Skeletal muscle tissue (tissue), 4 donors: ENCODE measurements around the gene CRY2. TPM values are rescaled to one million over a fixed set of nuclear protein-coding genes. Genes with fewer than 3 reads are reported as not detected.

ENCODE experiments used
- H3K27ac ChIP-seq: one replicate; pipeline ENCODE4 v1.7.0; 2013; ENCODE audit warnings: mild to moderate bottlenecking, low read depth, low read length, inconsistent platforms
- H3K27me3 ChIP-seq, 3 donors: one replicate each; pipeline ENCODE4 v1.7.0; 2013; ENCODE audit warnings: low read length in 3 of 3; ENCODE audit not compliant: control insufficient read depth in 3 of 3, insufficient read depth in 3 of 3
- H3K36me3 ChIP-seq, 3 donors: one replicate each; pipeline ENCODE4 v1.7.0; 2013; ENCODE audit warnings: low read length in 3 of 3; ENCODE audit not compliant: control insufficient read depth in 3 of 3, insufficient read depth in 3 of 3
- H3K4me1 ChIP-seq, 3 donors: one replicate each; pipeline ENCODE4 v1.7.0; 2013; ENCODE audit warnings: low read length in 3 of 3, mild to moderate bottlenecking in 3 of 3; ENCODE audit not compliant: control insufficient read depth in 3 of 3, insufficient read depth in 3 of 3
- H3K4me3 ChIP-seq, 3 donors: one replicate each; pipeline ENCODE4 v1.7.0; 2013; ENCODE audit warnings: low read length in 3 of 3
- H3K9ac ChIP-seq, 3 donors: one replicate each; pipeline ENCODE4 v1.7.0; 2013; ENCODE audit warnings: low read length in 3 of 3, mild to moderate bottlenecking in 3 of 3, moderate library complexity in 2 of 3, low read depth in 1 of 3
- H3K9me3 ChIP-seq, 3 donors: one replicate each; pipeline ENCODE4 v1.7.0; 2013; ENCODE audit warnings: low read length in 3 of 3; ENCODE audit not compliant: control insufficient read depth in 3 of 3
- total RNA-seq: library from RNA; depleted of rRNA; stranded (reverse); fragments of >200 nt; gene quantifications from one replicate; pipeline ENCODE4 v1.2.3, GENCODE V29; 2014
- donor health status: Osteomylitis.

CRY2 gene
- 37.6 TPM for total RNA-seq

DNA sequence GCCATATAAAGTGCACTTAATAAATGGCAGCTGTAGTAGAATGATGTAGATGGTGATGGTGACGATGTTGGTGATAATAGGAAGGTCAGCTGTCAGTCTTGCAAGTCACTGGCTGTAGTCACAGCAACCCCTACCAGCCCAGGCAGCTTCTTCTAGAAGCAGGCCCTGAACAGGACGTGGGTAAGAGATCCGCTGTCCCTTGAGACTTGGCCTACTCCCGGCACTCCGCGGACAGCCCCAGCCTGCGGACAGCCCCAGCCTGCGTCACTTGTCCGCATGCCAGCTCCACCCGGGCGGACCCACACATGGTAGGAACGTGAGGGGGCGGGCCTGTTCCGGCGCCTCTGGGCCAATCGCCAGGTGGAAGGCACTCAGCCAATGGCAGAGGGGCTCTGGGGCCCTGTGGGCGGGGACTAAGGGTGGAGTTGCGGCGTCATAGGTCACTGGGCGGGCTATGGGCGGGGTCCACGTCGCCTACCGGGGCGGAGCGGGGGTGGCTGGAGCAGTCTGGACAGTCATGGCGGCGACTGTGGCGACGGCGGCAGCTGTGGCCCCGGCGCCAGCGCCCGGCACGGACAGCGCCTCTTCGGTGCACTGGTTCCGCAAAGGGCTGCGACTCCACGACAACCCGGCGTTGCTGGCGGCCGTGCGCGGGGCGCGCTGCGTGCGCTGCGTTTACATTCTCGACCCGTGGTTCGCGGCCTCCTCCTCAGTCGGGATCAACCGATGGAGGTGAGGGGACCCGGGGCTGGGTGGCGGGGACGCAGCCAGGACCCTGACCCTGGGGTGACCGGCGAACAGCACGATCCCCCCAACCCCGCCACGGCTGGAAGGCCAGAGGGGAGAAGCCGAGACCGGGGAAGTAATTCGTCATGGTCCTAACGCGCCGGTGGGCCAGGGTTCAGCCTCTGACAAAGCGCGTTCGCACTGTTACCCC lies at the start of gene CRY2:
TSS of gene CRY2 (plus strand) at position 502 of the 937 bp plus-strand sequence. CDS start at position 518, 16 bp downstream.
- Histone ChIP-seq H3K4me1 (peaks cover 52 to 63% (median 53%) of the 10 kb centered on the region in 3 donors), H3K27ac (peak within 1 kb of the TSS; percentile 99), H3K9me3 (no peaks in the 10 kb centered on the region), H3K4me3 (peak within 1 kb of the TSS; percentile 96 to 99 (median 98)), H3K36me3 (no peaks in the 10 kb centered on the region), H3K9ac (peak within 1 kb of the TSS; percentile 98 to 99 (median 99)), H3K27me3 (no peaks in the 10 kb centered on the region)

DNA sequence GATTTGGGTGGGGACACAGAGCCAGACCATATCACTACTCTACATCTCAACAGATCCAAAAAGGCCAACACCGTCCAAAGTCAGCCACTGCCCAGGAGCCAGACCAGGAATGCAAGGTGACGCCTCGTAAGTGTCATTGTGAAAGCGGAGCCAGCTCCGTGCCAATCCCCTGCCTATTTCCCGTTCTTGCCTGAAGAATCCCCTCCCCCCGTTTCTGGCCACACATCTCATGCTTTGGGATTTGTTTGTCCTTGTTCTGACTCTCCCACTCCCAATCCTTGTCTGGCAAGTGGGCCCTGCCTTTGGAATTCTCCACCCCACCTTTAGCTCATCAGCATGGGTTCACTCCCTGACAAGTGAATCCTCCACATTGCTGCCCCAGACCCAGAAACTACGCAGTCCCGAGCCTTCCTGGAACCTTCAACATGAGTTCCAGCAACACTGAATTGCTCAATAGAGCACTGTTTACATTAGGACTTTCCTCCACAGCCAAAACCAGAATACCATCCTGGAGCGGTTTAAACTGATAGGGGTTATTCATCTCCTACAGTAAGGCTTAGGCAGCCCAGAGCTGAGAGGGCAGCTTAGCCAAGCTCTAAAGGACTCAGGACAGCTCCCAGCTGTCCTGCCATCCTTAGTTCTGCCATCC lies 48.4 kb upstream of the CRY2 start:
- Histone ChIP-seq H3K9ac (no peak overlapping the region), H3K27me3 (no peaks in the 10 kb centered on the region), H3K36me3 (no peaks in the 10 kb centered on the region), H3K27ac (no peak overlapping the region), H3K4me3 (no peak overlapping the region), H3K9me3 (no peaks in the 10 kb centered on the region), H3K4me1 (peaks cover 0 to 5% (median 0%) of the 10 kb centered on the region in 3 donors)

GRCh38 chr11:45799562-45799961 lies 47.7 kb upstream of the CRY2 start:
- H3K36me3 ChIP-seq = no peaks in the 10 kb centered on the region
- H3K9me3 ChIP-seq = no peaks in the 10 kb centered on the region
- no peaks in the 10 kb centered on the region for H3K27me3 ChIP-seq
- no peak overlapping the region for H3K4me3 ChIP-seq
- H3K27ac ChIP-seq = no peak overlapping the region
- H3K9ac ChIP-seq = no peak overlapping the region
- H3K4me1 ChIP-seq = peaks cover 0 to 7% (median 0%) of the 10 kb centered on the region in 3 donors

GRCh38 chr11:45800261-45800660 lies 47.0 kb upstream of the CRY2 start:
- Histone ChIP-seq H3K36me3 (no peaks in the 10 kb centered on the region), H3K4me1 (peaks cover 0 to 8% (median under 1%) of the 10 kb centered on the region in 3 donors), H3K9ac (no peak overlapping the region), H3K27me3 (no peaks in the 10 kb centered on the region), H3K9me3 (no peaks in the 10 kb centered on the region), H3K27ac (no peak overlapping the region), H3K4me3 (no peak overlapping the region)

GRCh38 chr11:45801723-45802315 lies 45.5 kb upstream of the CRY2 start:
- no peak overlapping the region for H3K4me3 ChIP-seq
- H3K4me1 ChIP-seq = peaks cover 14 to 24% (median 15%) of the 10 kb centered on the region in 3 donors
- peaks cover 0 to 3% (median 0%) of the 10 kb centered on the region in 3 donors for H3K36me3 ChIP-seq
- no peak overlapping the region for H3K9ac ChIP-seq
- no peaks in the 10 kb centered on the region for H3K27me3 ChIP-seq
- H3K27ac ChIP-seq = no peak overlapping the region
- H3K9me3 ChIP-seq = no peaks in the 10 kb centered on the region

GRCh38 chr11:45802531-45803317 lies 44.6 kb upstream of the CRY2 start:
- Histone ChIP-seq H3K27me3 (no peaks in the 10 kb centered on the region), H3K36me3 (peaks cover 0 to 3% (median 0%) of the 10 kb centered on the region in 3 donors), H3K9me3 (no peaks in the 10 kb centered on the region), H3K9ac (no peak overlapping the region), H3K4me1 (peaks cover 23 to 31% (median 24%) of the 10 kb centered on the region in 3 donors), H3K27ac (no peak overlapping the region), H3K4me3 (no peak overlapping the region)

- Histone ChIP-seq H3K36me3 (peaks cover 0 to 4% (median 3%) of the 10 kb centered on the region in 3 donors), H3K4me1 (peaks cover 27 to 37% (median 33%) of the 10 kb centered on the region in 3 donors), H3K9me3 (no peaks in the 10 kb centered on the region), H3K4me3 (peak overlapping the region; percentile 80 to 93 (median 90)), H3K27me3 (no peaks in the 10 kb centered on the region), H3K9ac (peak overlapping the region; percentile 70 to 86 (median 81)), H3K27ac (peak overlapping the region; percentile 81)
Measured at GRCh38 chr11:45803971-45804760, 43.1 kb upstream of the CRY2 start.

DNA sequence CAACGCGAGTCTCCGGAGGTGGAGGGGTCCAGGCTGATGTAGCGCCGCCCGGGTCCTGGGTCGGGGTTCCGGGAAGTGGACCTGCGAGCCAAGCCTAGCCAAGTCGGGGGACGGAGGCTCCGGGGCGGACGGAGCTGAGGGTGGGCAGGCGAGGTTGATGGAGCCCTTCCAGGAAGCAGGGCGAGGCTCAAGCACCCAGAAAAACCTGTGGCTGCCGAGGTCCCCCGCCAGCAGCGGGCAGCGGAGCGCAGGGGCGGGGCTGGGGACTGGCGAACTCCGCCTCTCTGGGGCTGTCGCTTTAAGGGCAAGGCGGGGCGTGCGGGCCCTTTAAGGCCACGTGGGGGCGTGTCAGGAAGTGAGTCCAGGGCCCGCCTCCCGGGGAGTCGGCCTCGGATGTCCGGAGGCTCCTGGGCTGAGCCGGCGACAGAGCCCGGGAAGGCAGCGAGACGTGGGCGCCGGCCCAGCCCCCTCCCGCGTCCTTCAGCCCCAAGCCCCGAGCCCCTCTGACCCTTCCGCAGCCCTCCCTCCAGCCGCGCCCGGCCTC lies 42.4 kb upstream of the CRY2 start, which contains the start of gene SLC35C1:
TSS of gene SLC35C1 (plus strand) at position 389 of the 544 bp plus-strand sequence. CDS start 653 bp downstream, outside the sequence.
- peak within 1 kb of the TSS; percentile 84 to 86 (median 86) for H3K9ac ChIP-seq
- H3K4me3 ChIP-seq = peak within 1 kb of the TSS; percentile 80 to 93 (median 90)
- H3K9me3 ChIP-seq = no peaks in the 10 kb centered on the region
- H3K27ac ChIP-seq = peak within 1 kb of the TSS; percentile 81
- no peaks in the 10 kb centered on the region for H3K27me3 ChIP-seq
- peaks cover 27 to 39% (median 36%) of the 10 kb centered on the region in 3 donors for H3K4me1 ChIP-seq
- peaks cover 0 to 7% (median 3%) of the 10 kb centered on the region in 3 donors for H3K36me3 ChIP-seq
